Ectodermal cell (in vitro differentiated cells): Measurements from ENCODE around the gene ALKAL2.

ENCODE experiments used
- H3K27ac ChIP-seq: 2 replicates; pipeline ENCODE4 v1.7.0; 2013; ENCODE audit warnings: mild to moderate bottlenecking, low read depth, low read length; ENCODE audit not compliant: insufficient read depth, poor library complexity, severe bottlenecking
- H3K27me3 ChIP-seq: 2 replicates; pipeline ENCODE4 v1.7.0; 2013; ENCODE audit warnings: mild to moderate bottlenecking, low read length; ENCODE audit not compliant: insufficient read depth, control insufficient read depth, poor library complexity, severe bottlenecking
- H3K36me3 ChIP-seq: one replicate; pipeline ENCODE4 v1.7.0; 2013; ENCODE audit warnings: low read length; ENCODE audit not compliant: control insufficient read depth, insufficient read depth
- H3K4me1 ChIP-seq: one replicate; pipeline ENCODE4 v1.7.0; 2013; ENCODE audit warnings: low read length; ENCODE audit not compliant: control insufficient read depth, insufficient read depth
- H3K4me3 ChIP-seq: 2 replicates; pipeline ENCODE4 v1.7.0; 2013; ENCODE audit warnings: low read depth, low read length, control low read depth; ENCODE audit not compliant: insufficient read depth
- H3K9me3 ChIP-seq: 2 replicates; pipeline ENCODE4 v1.7.0; 2013; ENCODE audit warnings: mild to moderate bottlenecking, low read length, moderate library complexity; ENCODE audit not compliant: control insufficient read depth
- WGBS, 2 experiments: methylation state at CpG; one replicate each; pipeline ENCODE4 v1.1.7; 2013; ENCODE audit warnings: missing lambda C conversion rate in 2 of 2; 5-methylcytosine and 5-hydroxymethylcytosine counted together

ALKAL2 gene

DNA sequence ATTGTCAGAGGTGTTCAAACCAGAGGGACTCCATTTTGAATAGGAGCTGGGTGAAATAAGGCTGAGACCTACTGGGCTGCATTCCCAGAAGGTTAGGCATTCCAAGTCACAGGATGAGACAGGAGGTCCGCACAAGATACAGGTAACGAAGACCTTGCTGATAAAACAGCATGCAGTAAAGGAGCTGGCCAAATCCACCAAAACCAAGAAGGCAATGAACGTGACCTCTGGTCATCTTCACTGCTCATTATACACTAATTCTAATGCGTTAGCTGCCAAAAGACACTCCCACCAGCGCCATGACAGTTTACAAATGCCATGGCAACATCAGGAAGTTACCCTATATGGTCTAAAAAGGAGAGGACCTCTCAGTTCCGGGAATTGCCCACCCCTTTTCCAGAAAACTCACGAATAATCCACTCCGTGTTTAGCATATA is 34.7 kb downstream of the ALKAL2 start:
- WGBS, 2 experiments = 85 to 87% methylated on average over 8 of the region's 8 CpGs
- Histone ChIP-seq H3K4me3 (no peak overlapping the region), H3K9me3 (no peaks in the 10 kb centered on the region), H3K27ac (no peak overlapping the region), H3K36me3 (no peaks in the 10 kb centered on the region), H3K27me3 (no peaks in the 10 kb centered on the region), H3K4me1 (no peaks in the 10 kb centered on the region)

DNA sequence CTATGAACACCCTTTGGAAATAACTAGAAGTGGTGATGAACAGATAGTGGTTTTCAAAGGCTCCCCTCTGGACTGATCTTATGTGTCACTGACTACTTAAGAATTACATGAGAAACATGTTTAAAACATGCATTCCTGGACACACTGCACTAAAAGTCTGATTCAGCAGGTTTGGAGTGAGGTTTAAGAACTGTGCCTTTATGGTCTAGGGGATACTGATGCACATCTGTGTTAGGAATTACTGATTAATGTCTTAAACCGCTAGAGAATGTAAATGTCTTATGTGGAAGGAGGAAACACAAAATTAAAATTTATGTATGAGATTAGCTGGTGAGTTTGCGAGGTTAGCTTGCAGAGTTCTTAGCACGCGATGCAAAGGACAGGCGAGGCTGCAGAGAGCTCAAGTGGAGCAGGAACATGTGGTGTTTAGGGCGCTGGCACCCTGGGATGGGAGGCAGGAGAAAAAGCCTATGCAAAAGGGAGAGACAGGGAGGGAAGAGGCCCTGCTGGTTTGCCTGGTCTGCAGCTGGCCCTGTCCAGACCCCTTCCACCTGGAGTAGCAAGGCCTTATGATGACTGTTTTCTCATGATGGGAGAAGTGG is 35.8 kb downstream of the ALKAL2 start:
- H3K36me3 ChIP-seq = no peaks in the 10 kb centered on the region
- no peak overlapping the region for H3K27ac ChIP-seq
- 91 to 94% methylated on average over 6 of the region's 6 CpGs for WGBS, 2 experiments
- H3K4me1 ChIP-seq = no peaks in the 10 kb centered on the region
- H3K27me3 ChIP-seq = no peaks in the 10 kb centered on the region
- H3K4me3 ChIP-seq = no peak overlapping the region
- no peaks in the 10 kb centered on the region for H3K9me3 ChIP-seq

DNA sequence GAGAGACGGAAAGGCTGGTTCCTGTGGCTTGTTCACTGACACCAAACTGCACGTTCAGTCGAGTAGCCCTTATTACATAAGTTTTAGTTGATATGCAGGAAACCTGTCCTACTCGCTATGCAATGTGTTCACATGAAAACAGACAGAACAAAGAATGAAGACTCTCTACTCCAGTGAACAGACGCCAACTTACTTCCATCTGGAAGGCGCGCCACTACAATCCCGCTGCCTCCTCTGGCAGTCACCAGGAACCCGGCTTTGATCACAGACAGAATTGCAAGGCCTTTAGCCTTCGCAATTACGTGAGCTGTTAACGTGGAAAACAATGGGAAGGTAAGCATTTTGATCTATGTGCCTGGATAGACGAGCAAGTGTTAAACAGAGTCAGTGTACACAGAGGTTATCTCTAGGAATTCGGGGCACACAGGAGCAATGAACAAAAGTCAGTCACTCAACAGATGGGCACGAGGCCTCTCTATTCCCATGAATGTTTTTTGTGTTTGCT is 38.3 kb downstream of the ALKAL2 start:
- WGBS, 2 experiments = 92 to 97% methylated on average over 15 of the region's 15 CpGs
- no peak overlapping the region for H3K4me3 ChIP-seq
- H3K9me3 ChIP-seq = no peaks in the 10 kb centered on the region
- H3K4me1 ChIP-seq = no peaks in the 10 kb centered on the region
- no peak overlapping the region for H3K27ac ChIP-seq
- no peaks in the 10 kb centered on the region for H3K27me3 ChIP-seq
- H3K36me3 ChIP-seq = peaks cover 4% of the 10 kb centered on the region

DNA sequence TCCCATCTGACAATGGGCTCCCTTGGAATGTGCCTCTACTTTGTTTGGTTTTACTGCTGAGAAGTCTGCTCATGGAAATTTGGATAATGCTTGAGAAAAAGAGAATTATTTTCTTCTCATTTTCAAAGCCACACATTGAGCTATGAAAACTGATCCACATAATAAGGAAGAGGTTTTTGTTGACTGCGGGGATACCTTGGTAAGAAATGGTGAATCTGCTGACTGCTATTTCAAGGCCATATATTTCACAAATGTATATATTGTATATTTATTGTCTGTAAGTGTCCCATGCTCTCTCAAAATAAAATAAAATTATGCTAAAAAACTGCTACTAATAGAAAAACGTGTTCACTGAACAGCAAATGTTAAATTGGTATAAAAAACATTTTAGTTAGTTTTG is 39.2 kb downstream of the ALKAL2 start:
- 100% methylated on average over 1 of the region's 2 CpGs; no CpG with 5 or more reads in 1 of the 2 experiments for WGBS, 2 experiments
- Histone ChIP-seq H3K4me3 (no peak overlapping the region), H3K36me3 (peaks cover 5% of the 10 kb centered on the region), H3K27ac (no peak overlapping the region), H3K27me3 (no peaks in the 10 kb centered on the region), H3K4me1 (no peaks in the 10 kb centered on the region), H3K9me3 (no peaks in the 10 kb centered on the region)

DNA sequence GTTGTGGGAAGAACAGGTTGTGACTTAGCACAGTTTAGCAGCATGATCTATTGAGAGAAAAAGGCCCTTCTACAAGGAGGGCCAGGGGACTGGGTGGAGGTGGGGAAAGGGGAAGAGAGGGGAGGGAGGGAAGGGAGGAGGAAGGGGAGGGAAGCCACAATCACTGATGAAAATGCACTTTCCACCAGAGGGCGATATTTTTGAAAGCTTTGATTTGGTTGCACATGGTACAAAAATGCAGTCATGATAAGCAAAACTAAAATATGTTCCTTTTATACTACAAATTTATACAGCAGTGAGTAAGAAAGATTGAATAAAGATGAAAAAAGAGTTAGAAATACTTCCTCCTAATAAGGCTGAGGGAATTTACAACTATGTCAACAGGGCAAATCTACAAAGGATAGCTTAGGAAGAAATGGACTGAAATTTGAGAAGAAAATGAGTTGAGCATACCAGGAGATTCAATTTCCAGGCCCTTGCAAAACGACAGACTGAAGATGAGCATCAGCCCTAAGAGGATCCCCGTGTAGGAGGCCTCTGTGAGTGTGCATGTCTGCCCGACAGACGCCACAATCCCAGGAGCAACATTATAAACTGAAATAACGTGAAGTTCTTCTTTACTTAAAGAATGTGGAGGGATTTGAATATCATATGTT is 41.3 kb downstream of the ALKAL2 start:
- no peaks in the 10 kb centered on the region for H3K4me1 ChIP-seq
- WGBS, 2 experiments = 69 to 72% methylated on average over 6 of the region's 6 CpGs
- no peaks in the 10 kb centered on the region for H3K27me3 ChIP-seq
- no peaks in the 10 kb centered on the region for H3K9me3 ChIP-seq
- H3K27ac ChIP-seq = no peak overlapping the region
- no peak overlapping the region for H3K4me3 ChIP-seq
- H3K36me3 ChIP-seq = peaks cover 5% of the 10 kb centered on the region

DNA sequence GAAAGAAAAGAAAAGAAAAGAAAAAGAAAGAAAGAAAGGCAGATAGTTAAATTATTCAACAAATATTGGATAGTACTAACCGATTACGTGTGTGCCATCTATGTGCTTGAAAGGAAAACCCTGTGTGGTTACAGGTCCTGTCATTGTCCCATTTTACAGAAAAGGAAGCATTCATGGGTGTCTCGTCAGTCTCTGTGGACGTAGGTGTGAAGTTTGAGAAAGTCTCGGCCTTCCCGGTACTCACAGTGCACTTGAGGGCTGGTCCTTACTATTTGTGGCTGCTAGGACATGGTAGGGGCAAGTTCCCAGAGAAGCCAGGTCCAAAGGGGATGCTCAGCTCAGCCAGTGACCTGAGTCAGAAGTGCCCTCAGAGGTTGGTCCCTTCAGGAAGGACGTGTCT is 43.3 kb downstream of the ALKAL2 start:
- H3K9me3 ChIP-seq = no peaks in the 10 kb centered on the region
- H3K4me3 ChIP-seq = no peak overlapping the region
- H3K4me1 ChIP-seq = no peaks in the 10 kb centered on the region
- H3K36me3 ChIP-seq = peaks cover 5% of the 10 kb centered on the region
- WGBS, 2 experiments = 92 to 93% methylated on average over 7 of the region's 7 CpGs
- H3K27ac ChIP-seq = no peak overlapping the region
- no peaks in the 10 kb centered on the region for H3K27me3 ChIP-seq

DNA sequence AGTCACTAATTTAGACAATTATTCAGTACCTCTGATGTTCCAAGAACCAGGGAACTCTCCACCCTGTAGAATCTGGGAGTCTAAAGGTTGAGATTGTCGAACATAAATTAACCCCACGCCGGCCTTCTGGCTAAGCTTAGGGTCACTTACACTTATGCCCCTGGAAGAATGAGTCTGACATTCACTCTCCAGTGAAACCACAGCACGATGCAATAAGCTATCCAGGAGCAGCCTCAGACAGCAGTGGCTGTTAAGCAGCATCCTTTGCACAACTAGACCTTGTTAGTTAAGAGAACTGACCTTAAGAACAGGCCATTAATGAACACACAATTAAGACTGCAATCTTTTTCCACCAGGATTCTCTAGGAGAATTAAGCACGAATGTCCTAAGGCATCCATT is 49.0 kb downstream of the ALKAL2 start:
- 92 to 97% methylated on average over 5 of the region's 5 CpGs for WGBS, 2 experiments
- H3K4me1 ChIP-seq = no peaks in the 10 kb centered on the region

DNA sequence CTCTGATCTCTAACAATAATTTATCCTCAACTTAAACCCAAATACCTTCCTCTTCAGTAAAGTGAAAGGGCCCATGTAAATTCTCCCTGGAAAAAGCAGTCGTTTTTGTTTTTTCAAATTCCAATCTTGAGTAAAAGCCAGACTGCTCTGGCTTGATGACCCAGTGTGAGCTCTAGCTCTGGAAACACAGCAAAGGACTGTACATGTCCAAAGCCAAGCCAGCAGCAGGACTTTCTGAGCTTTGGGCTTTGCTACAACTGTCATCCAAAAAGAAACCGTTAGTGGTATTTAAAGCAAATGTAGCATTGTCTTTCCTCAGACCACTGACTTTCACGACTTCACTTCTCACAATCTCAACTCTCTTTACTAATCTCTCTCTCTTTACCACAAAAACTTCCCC is 49.5 kb downstream of the ALKAL2 start:
- Histone ChIP-seq H3K4me1 (no peaks in the 10 kb centered on the region), H3K27me3 (no peaks in the 10 kb centered on the region), H3K36me3 (no peaks in the 10 kb centered on the region), H3K27ac (no peak overlapping the region), H3K4me3 (no peak overlapping the region), H3K9me3 (no peaks in the 10 kb centered on the region)
- 85 to 91% methylated on average over 3 of the region's 3 CpGs for WGBS, 2 experiments

More for the DNA sequence above, 49.0 kb downstream of the ALKAL2 start:
- H3K27me3 ChIP-seq = no peaks in the 10 kb centered on the region
- no peaks in the 10 kb centered on the region for H3K36me3 ChIP-seq
- H3K4me3 ChIP-seq = no peak overlapping the region
- no peaks in the 10 kb centered on the region for H3K9me3 ChIP-seq
- H3K27ac ChIP-seq = no peak overlapping the region

DNA sequence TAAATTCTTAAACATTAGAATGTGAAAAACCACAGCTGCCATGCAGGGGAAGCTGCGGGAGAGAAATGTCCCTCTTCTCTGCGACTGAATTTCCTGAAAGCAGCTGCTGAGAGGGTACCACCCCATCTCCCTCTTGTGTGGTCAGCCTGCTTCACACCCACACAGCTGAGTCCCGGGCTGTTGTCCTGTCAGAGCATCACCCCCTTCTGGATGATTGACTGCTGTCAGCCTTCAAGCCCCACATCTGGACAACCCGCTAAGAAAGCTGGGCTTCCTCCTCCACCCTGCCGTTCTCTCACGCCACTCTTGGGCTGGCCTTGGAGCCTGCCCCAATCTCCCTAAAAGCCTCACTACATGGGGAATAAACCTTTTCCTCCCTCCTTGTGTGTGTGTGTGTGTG is 50.0 kb downstream of the ALKAL2 start:
- H3K27ac ChIP-seq = no peak overlapping the region
- no peaks in the 10 kb centered on the region for H3K9me3 ChIP-seq
- WGBS, 2 experiments = 63 to 65% methylated on average over 6 of the region's 6 CpGs
- no peaks in the 10 kb centered on the region for H3K27me3 ChIP-seq
- no peaks in the 10 kb centered on the region for H3K36me3 ChIP-seq
- H3K4me1 ChIP-seq = no peaks in the 10 kb centered on the region
- no peak overlapping the region for H3K4me3 ChIP-seq

DNA sequence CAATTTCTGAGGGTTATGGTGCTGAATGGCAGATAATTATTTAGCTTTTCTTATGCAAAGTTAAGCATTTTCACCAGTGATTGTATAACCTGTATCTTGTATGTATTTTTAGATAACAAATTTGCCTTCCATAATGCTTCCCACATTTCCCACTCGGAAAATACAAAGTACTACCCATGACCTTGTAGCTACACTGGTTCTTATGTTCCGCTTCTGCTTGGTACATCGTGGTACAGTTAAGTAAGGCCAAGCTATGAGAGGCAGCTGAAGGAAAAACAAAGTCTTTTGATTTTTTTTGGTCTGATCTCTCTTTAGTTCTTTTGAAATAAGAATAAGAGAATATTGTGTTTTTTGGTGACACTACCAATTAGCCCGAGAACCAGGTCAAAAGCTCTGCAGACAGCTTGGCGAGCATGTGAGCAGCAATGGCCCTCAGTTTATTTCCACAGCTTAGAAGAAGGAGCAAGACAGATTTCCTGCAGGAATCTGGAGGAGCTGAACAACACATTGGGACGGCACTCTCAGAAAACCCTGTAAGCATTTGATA is 50.8 kb downstream of the ALKAL2 start:
- no peak overlapping the region for H3K4me3 ChIP-seq
- no peaks in the 10 kb centered on the region for H3K36me3 ChIP-seq
- 93 to 94% methylated on average over 6 of the region's 6 CpGs for WGBS, 2 experiments
- H3K9me3 ChIP-seq = no peaks in the 10 kb centered on the region
- H3K27me3 ChIP-seq = no peaks in the 10 kb centered on the region
- no peaks in the 10 kb centered on the region for H3K4me1 ChIP-seq
- H3K27ac ChIP-seq = no peak overlapping the region
